Gastrocnemius medialis (tissue), 4 donors: ENCODE measurements around the gene NKX6-1. TPM values are rescaled to one million over a fixed set of nuclear protein-coding genes. Genes with fewer than 3 reads are reported as not detected.

Experiments
- ATAC-seq, 2 donors: fragments of 150-250 bp; one replicate each; pipeline ENCODE4 v1.9.1; 2016
- DNase-seq, 2 donors: peaks; one replicate each; pipeline ENCODE4 v3.0.0-alpha.2; 2019
- H3K27ac ChIP-seq, 4 donors: fragments of 200-600 bp; sonication (generic); 1 replicate in 1 of 4; 2 replicates in 3 of 4; pipeline ENCODE4 v1.5.1; 2016 to 2018; ENCODE audit warnings: mild to moderate bottlenecking in 2 of 4, moderate library complexity in 1 of 4
- H3K27me3 ChIP-seq, 3 donors: fragments of 200-600 bp; sonication (generic) in 2 of 3; 1 replicate in 1 of 3; 2 replicates in 2 of 3; pipeline versions ENCODE4 v1.5.1 to v1.6.0; 2016 to 2019; ENCODE audit warnings: mild to moderate bottlenecking in 1 of 3, moderate library complexity in 1 of 3
- H3K36me3 ChIP-seq, 2 donors: fragments of 200-600 bp; sonication (generic) in 1 of 2; one replicate each; pipeline ENCODE4 v1.5.1; 2017 to 2018
- H3K4me1 ChIP-seq, 2 donors: fragments of 200-600 bp; sonication (generic) in 1 of 2; one replicate each; pipeline ENCODE4 v1.5.1; 2016 to 2017; ENCODE audit warnings: mild to moderate bottlenecking in 2 of 2
- H3K4me3 ChIP-seq, 4 donors: fragments of 200-600 bp; sonication (generic) in 3 of 4; 1 replicate in 1 of 4; 2 replicates in 3 of 4; pipeline ENCODE4 v1.5.1; 2016 to 2019; ENCODE audit warnings: mild to moderate bottlenecking in 2 of 4
- H3K9me3 ChIP-seq, 3 donors: fragments of 200-600 bp; sonication (generic) in 2 of 3; 1 replicate in 1 of 3; 2 replicates in 2 of 3; pipeline ENCODE4 v1.5.1; 2016 to 2019
- POLR2A ChIP-seq, 2 donors: fragments of 450-650 bp; IDR thresholded peaks; one replicate each; pipeline ENCODE4 v1.6.1; 2017; ENCODE audit warnings: antibody characterized with exemption in 2 of 2, mild to moderate bottlenecking in 2 of 2, moderate library complexity in 2 of 2
- in situ Hi-C, 4 donors: fragments of 200-750 bp; cut with MboI; loops; one replicate each; pipeline versions ENCODE4 v1.15.0 to v1.8.0; 2017; ENCODE audit warnings: low sequenced_read_pairs in 4 of 4
- intact Hi-C: fragments of 100-400 bp; cut with DNase I; formaldehyde crosslinking; loops from one replicate; pipeline ENCODE4 v1.15.1; 2023; ENCODE audit warnings: low total_unique reads
- total RNA-seq, 4 donors: library from RNA; depleted of rRNA; stranded (reverse); fragments of >200 nt; gene quantifications; one replicate each; pipeline versions ENCODE4 v1.1.0 to v1.2.3, GENCODE V29; 2016
- TF ChIP-seq, protein P1 (sequence below), 5 experiments: fragments of 450-650 bp in 3 of 5; fragments of 200-600 bp in 2 of 5; sonication (generic) in 2 of 5; IDR thresholded peaks in 4 of 5; conservative IDR thresholded peaks in 1 of 5; 1 replicate in 4 of 5; 2 replicates in 1 of 5; pipeline ENCODE4 v1.5.1; 2016 to 2019; ENCODE audit warnings: antibody characterized with exemption in 5 of 5, mild to moderate bottlenecking in 3 of 5, moderate library complexity in 3 of 5

The NKX6-1 gene
- not detected for total RNA-seq

DNA sequence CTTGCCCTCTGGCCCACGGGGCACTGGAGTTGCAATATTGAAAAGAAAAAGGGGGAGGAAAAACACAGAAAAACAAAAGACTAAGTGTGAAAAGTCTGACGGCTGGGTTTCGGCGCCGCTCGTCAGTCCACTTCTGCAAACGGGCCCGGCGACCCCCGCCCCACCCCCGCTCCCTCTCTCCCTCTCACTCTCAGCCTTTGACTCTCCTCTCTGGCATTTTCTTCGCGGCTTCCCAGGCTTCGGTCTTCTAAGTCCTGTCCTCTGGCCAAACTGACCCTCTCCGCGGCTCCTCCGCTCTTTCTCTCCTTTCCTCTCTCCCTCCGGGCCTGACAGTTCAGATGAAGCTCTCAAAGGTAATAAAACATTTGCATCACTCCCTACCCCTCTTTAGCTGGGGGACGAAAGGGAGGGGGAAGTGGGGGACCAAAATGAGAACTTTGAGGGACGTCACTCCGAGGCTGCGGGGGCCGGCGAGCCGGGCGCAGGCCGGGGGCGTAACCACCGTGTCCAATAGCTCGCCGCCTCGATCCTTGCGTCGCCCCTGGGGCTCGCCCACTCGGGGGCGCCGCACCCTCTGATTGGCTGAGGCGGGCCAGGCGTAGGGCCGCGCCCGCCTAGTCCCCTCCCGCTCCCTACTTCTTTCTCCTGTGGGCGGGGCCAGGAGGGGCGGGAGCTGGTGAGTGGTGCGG is at the start of gene NKX6-1:
NKX6-1 (minus strand) TSS at position 358 of the 689 bp plus-strand sequence. CDS start 1,064 bp downstream, outside the sequence.
- H3K36me3 ChIP-seq: no peaks in the 10 kb centered on the region
- TF ChIP-seq, protein P1, sequence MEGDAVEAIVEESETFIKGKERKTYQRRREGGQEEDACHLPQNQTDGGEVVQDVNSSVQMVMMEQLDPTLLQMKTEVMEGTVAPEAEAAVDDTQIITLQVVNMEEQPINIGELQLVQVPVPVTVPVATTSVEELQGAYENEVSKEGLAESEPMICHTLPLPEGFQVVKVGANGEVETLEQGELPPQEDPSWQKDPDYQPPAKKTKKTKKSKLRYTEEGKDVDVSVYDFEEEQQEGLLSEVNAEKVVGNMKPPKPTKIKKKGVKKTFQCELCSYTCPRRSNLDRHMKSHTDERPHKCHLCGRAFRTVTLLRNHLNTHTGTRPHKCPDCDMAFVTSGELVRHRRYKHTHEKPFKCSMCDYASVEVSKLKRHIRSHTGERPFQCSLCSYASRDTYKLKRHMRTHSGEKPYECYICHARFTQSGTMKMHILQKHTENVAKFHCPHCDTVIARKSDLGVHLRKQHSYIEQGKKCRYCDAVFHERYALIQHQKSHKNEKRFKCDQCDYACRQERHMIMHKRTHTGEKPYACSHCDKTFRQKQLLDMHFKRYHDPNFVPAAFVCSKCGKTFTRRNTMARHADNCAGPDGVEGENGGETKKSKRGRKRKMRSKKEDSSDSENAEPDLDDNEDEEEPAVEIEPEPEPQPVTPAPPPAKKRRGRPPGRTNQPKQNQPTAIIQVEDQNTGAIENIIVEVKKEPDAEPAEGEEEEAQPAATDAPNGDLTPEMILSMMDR (IDR thresholded peaks at IDR 0.05 in 4 of 5, conservative IDR thresholded peaks at IDR 0.05 in 1 of 5): no peak
- TF ChIP-seq POLR2A (IDR thresholded peaks at IDR 0.05): no peak
- H3K9me3 ChIP-seq: no peaks in the 10 kb centered on the region
- intact Hi-C loops: no loop called here
- H3K27ac ChIP-seq: no peak within 1 kb of the TSS
- peaks cover 99 to 100% (median 100%) of the 10 kb centered on the region in 3 donors for H3K27me3 ChIP-seq
- H3K4me1 ChIP-seq: peaks cover 19 to 22% of the 10 kb centered on the region in 2 donors
- in situ Hi-C loops: no loop called here
- peak; percentile 30 to 33 for ATAC-seq
- H3K4me3 ChIP-seq: peak within 1 kb of the TSS; percentile 41 to 65 (median 47)
- DNase-seq: peak in 1 of 2 donors; percentile 41

DNA sequence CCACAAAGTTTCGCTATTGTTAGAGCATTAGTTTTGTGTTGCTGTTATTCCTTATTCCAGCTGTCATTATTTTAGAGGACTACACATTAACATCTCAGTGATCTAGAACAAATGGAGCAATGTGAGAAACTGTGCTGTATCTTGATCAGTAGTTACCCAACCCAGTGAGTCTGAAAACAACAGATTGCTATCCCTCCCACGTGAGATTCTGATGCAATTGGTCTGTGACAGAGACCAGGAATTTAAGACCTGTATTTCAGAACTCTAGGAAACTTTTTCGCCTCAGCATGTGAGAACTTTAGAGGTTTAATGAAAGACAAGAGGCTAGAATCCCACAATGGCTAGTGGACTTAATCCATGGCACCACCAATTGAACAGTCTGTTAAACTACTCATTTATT is 48.1 kb upstream of the NKX6-1 start:
- intact Hi-C loops (no loop called here), in situ Hi-C loops (loop anchor here in 1 of 4 donors (25.0 kb wide), 1 partner anchor 885 kb away; no protein-coding TSS in a partner anchor)
- Histone ChIP-seq H3K27me3 (no peaks in the 10 kb centered on the region), H3K4me1 (no peaks in the 10 kb centered on the region), H3K36me3 (no peaks in the 10 kb centered on the region), H3K9me3 (no peaks in the 10 kb centered on the region), H3K27ac (no peak overlapping the region), H3K4me3 (no peak overlapping the region)
- TF ChIP-seq POLR2A (IDR thresholded peaks at IDR 0.05): no peak
- TF ChIP-seq, protein P1 (IDR thresholded peaks at IDR 0.05 in 4 of 5, conservative IDR thresholded peaks at IDR 0.05 in 1 of 5): no peak
- ATAC-seq (no peak), DNase-seq (no peak)

DNA sequence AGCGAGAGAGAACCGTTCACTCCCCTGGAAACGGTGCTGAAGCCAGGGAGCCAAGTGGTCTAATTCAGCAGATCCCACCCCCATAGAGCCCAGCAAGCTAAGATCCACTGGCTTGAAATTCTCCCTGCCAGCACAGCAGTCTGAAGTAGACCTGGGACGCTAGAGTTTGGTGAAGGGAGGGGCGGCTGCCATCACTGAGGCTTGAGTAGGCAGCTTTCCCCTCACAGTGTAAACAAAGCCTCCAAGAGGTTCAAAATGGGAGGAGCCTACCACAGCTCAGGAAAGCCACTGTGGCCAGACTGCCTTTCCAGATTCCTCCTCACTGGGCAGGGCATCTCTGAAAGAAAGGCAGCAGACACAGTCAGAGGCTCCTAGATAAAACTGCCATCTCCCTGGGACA is 46.0 kb upstream of the NKX6-1 start:
- in situ Hi-C loops (loop anchor here in 1 of 4 donors (25.0 kb wide), 1 partner anchor 883 kb away; no protein-coding TSS in a partner anchor), intact Hi-C loops (no loop called here)
- Histone ChIP-seq H3K9me3 (no peaks in the 10 kb centered on the region), H3K4me3 (no peak overlapping the region), H3K4me1 (no peaks in the 10 kb centered on the region), H3K36me3 (no peaks in the 10 kb centered on the region), H3K27me3 (no peaks in the 10 kb centered on the region), H3K27ac (no peak overlapping the region)
- ATAC-seq (no peak), DNase-seq (no peak)
- TF ChIP-seq POLR2A (IDR thresholded peaks at IDR 0.05): no peak
- TF ChIP-seq, protein P1 (IDR thresholded peaks at IDR 0.05 in 4 of 5, conservative IDR thresholded peaks at IDR 0.05 in 1 of 5): no peak

DNA sequence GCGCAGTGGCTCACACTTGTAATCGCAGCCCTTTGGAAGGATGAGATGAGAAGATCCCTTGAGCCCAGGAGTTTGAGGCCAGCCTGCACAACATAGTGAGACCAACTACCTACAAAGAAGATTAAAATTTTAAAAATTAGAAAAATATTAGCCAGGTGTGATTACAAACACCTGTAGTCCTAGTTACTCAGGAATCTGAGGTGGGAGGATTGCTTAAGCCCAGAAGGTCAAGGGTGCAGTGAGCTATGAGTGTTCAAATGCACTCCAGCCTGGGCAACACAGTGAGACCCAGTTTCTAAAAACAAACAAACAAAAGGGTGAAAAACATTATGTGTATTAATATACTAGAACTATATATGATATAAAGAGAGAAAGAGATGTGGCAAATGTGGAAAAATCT is 36.8 kb upstream of the NKX6-1 start:
- Histone ChIP-seq H3K4me1 (no peaks in the 10 kb centered on the region), H3K36me3 (no peaks in the 10 kb centered on the region), H3K27me3 (peaks cover 0 to 4% (median 0%) of the 10 kb centered on the region in 3 donors), H3K4me3 (no peak overlapping the region), H3K27ac (no peak overlapping the region), H3K9me3 (no peaks in the 10 kb centered on the region)
- intact Hi-C loops (no loop called here), in situ Hi-C loops (loop anchor here in 1 of 4 donors (25.0 kb wide), 1 partner anchor 874 kb away; no protein-coding TSS in a partner anchor)
- no peak for DNase-seq
- TF ChIP-seq POLR2A (IDR thresholded peaks at IDR 0.05): no peak
- TF ChIP-seq, protein P1 (IDR thresholded peaks at IDR 0.05 in 4 of 5, conservative IDR thresholded peaks at IDR 0.05 in 1 of 5): no peak
- no peak for ATAC-seq
